Muscle layer of colon (tissue), 2 donors: Measurements from ENCODE around the gene LMF1.

Experiments used
- H3K27ac ChIP-seq: one replicate; pipeline ENCODE4 v1.7.0; 2013; ENCODE audit warnings: low read depth, mild to moderate bottlenecking, low read length, moderate library complexity
- H3K27me3 ChIP-seq, 2 donors: one replicate each; pipeline ENCODE4 v1.7.0; 2013; ENCODE audit warnings: low read length in 2 of 2, mild to moderate bottlenecking in 2 of 2; ENCODE audit not compliant: insufficient read depth in 2 of 2, control insufficient read depth in 1 of 2
- H3K36me3 ChIP-seq: one replicate; pipeline ENCODE4 v1.7.0; 2013; ENCODE audit warnings: mild to moderate bottlenecking, low read length; ENCODE audit not compliant: insufficient read depth
- H3K4me1 ChIP-seq: one replicate; pipeline ENCODE4 v1.7.0; 2013; ENCODE audit warnings: mild to moderate bottlenecking, low read length; ENCODE audit not compliant: insufficient read depth
- H3K4me3 ChIP-seq, 2 donors: one replicate each; pipeline ENCODE4 v1.7.0; 2013; ENCODE audit warnings: low read length in 2 of 2, low read depth in 1 of 2, mild to moderate bottlenecking in 1 of 2, moderate library complexity in 1 of 2
- H3K9ac ChIP-seq: one replicate; pipeline ENCODE4 v1.7.0; 2013; ENCODE audit warnings: low read length
- H3K9me3 ChIP-seq: one replicate; pipeline ENCODE4 v1.7.0; 2013; ENCODE audit warnings: mild to moderate bottlenecking, low read length
- donor health status: abdominal sarcoma.
- donor health status: Adenocarcinoma of cecum.

LMF1 gene

GRCh38 chr16:974001-974601 lies 3.3 kb upstream of the LMF1 start:
- Histone ChIP-seq H3K9me3 (no peaks in the 10 kb centered on the region), H3K9ac (no peak overlapping the region), H3K36me3 (no peaks in the 10 kb centered on the region), H3K27me3 (peaks cover 0 to 11% of the 10 kb centered on the region in 2 donors), H3K4me3 (no peak overlapping the region), H3K4me1 (peaks cover 9% of the 10 kb centered on the region), H3K27ac (no peak overlapping the region)

- H3K4me3 ChIP-seq: no peak overlapping the region
- no peak overlapping the region for H3K27ac ChIP-seq
- peaks cover 9% of the 10 kb centered on the region for H3K4me1 ChIP-seq
- H3K27me3 ChIP-seq: peaks cover 0 to 4% of the 10 kb centered on the region in 2 donors
- H3K9me3 ChIP-seq: no peaks in the 10 kb centered on the region
- peaks cover 4% of the 10 kb centered on the region for H3K36me3 ChIP-seq
- H3K9ac ChIP-seq: no peak overlapping the region
Measured at GRCh38 chr16:973366-973765, 2.6 kb upstream of the LMF1 start.

- Histone ChIP-seq H3K9ac (no peak overlapping the region), H3K9me3 (no peaks in the 10 kb centered on the region), H3K27ac (no peak overlapping the region), H3K36me3 (peaks cover 4% of the 10 kb centered on the region), H3K4me1 (peaks cover 9% of the 10 kb centered on the region), H3K27me3 (no peaks in the 10 kb centered on the region), H3K4me3 (no peak overlapping the region)
Measured at GRCh38 chr16:972316-973002, 1.7 kb upstream of the LMF1 start.

GRCh38 chr16:971981-972315 lies 1.2 kb upstream of the LMF1 start:
- H3K9me3 ChIP-seq: no peaks in the 10 kb centered on the region
- H3K27ac ChIP-seq: no peak overlapping the region
- H3K4me3 ChIP-seq: no peak overlapping the region
- H3K27me3 ChIP-seq: no peaks in the 10 kb centered on the region
- peaks cover 9% of the 10 kb centered on the region for H3K4me1 ChIP-seq
- no peak overlapping the region for H3K9ac ChIP-seq
- H3K36me3 ChIP-seq: peaks cover 4% of the 10 kb centered on the region

- Histone ChIP-seq H3K9me3 (no peaks in the 10 kb centered on the region), H3K4me1 (peaks cover 9% of the 10 kb centered on the region), H3K27ac (no peak overlapping the region), H3K9ac (no peak overlapping the region), H3K36me3 (peaks cover 4% of the 10 kb centered on the region), H3K27me3 (no peaks in the 10 kb centered on the region), H3K4me3 (no peak overlapping the region)
Measured at GRCh38 chr16:971582-971905, 760 bp upstream of the LMF1 start.

- no peaks in the 10 kb centered on the region for H3K9me3 ChIP-seq
- peak overlapping the region; percentile 80 for H3K27ac ChIP-seq
- no peak overlapping the region for H3K9ac ChIP-seq
- peaks cover 4% of the 10 kb centered on the region for H3K36me3 ChIP-seq
- H3K27me3 ChIP-seq: no peaks in the 10 kb centered on the region
- peaks cover 9% of the 10 kb centered on the region for H3K4me1 ChIP-seq
- H3K4me3 ChIP-seq: peak overlapping the region; percentile 71 to 96
Measured at GRCh38 chr16:970386-970765, 408 bp downstream of the LMF1 start.

- peak overlapping the region; percentile 80 for H3K27ac ChIP-seq
- no peaks in the 10 kb centered on the region for H3K27me3 ChIP-seq
- no peaks in the 10 kb centered on the region for H3K9me3 ChIP-seq
- peaks cover 9% of the 10 kb centered on the region for H3K4me1 ChIP-seq
- no peak overlapping the region for H3K9ac ChIP-seq
- peaks cover 4% of the 10 kb centered on the region for H3K36me3 ChIP-seq
- peak overlapping the region; percentile 71 to 96 for H3K4me3 ChIP-seq
Measured at GRCh38 chr16:969508-970385, 1.0 kb downstream of the LMF1 start.

GRCh38 chr16:968620-969019 lies 2.2 kb downstream of the LMF1 start:
- peaks cover 9% of the 10 kb centered on the region for H3K4me1 ChIP-seq
- peaks cover 4% of the 10 kb centered on the region for H3K36me3 ChIP-seq
- no peak overlapping the region for H3K27ac ChIP-seq
- no peaks in the 10 kb centered on the region for H3K9me3 ChIP-seq
- no peak overlapping the region for H3K4me3 ChIP-seq
- H3K9ac ChIP-seq: no peak overlapping the region
- no peaks in the 10 kb centered on the region for H3K27me3 ChIP-seq

- Histone ChIP-seq H3K27ac (no peak overlapping the region), H3K4me3 (no peak overlapping the region), H3K36me3 (peaks cover 4% of the 10 kb centered on the region), H3K9ac (no peak overlapping the region), H3K9me3 (no peaks in the 10 kb centered on the region), H3K4me1 (peaks cover 9% of the 10 kb centered on the region), H3K27me3 (no peaks in the 10 kb centered on the region)
Measured at GRCh38 chr16:967546-968295, 3.1 kb downstream of the LMF1 start.

- Histone ChIP-seq H3K27ac (no peak overlapping the region), H3K27me3 (no peaks in the 10 kb centered on the region), H3K36me3 (peaks cover 4% of the 10 kb centered on the region), H3K9me3 (no peaks in the 10 kb centered on the region), H3K9ac (no peak overlapping the region), H3K4me3 (no peak overlapping the region), H3K4me1 (peaks cover 9% of the 10 kb centered on the region)
Measured at GRCh38 chr16:967077-967541, 3.7 kb downstream of the LMF1 start.

- Histone ChIP-seq H3K27ac (no peak overlapping the region), H3K27me3 (no peaks in the 10 kb centered on the region), H3K9me3 (no peaks in the 10 kb centered on the region), H3K4me3 (no peak overlapping the region), H3K4me1 (peaks cover 9% of the 10 kb centered on the region), H3K36me3 (peaks cover 4% of the 10 kb centered on the region), H3K9ac (no peak overlapping the region)
Measured at GRCh38 chr16:966505-966904, 4.3 kb downstream of the LMF1 start.
